Prostate gland (tissue), 2 donors: Measurements from ENCODE around the gene MRM2.

Experiments used
- POLR2AphosphoS5 ChIP-seq: sonication (generic); formaldehyde crosslinking; IDR thresholded peaks from one replicate; pipeline ENCODE4 v1.6.1; 2017; ENCODE audit warnings: antibody characterized with exemption
- TF ChIP-seq, protein P1 (sequence below), 4 experiments: fragments of 200-600 bp in 2 of 4; fragments of 450-650 bp in 2 of 4; sonication (generic) in 2 of 4; IDR thresholded peaks; 1 replicate in 3 of 4; 2 replicates in 1 of 4; pipeline ENCODE4 v1.5.1; 2016 to 2019; ENCODE audit warnings: antibody characterized with exemption in 4 of 4, mild to moderate bottlenecking in 2 of 4, moderate library complexity in 2 of 4

DNA sequence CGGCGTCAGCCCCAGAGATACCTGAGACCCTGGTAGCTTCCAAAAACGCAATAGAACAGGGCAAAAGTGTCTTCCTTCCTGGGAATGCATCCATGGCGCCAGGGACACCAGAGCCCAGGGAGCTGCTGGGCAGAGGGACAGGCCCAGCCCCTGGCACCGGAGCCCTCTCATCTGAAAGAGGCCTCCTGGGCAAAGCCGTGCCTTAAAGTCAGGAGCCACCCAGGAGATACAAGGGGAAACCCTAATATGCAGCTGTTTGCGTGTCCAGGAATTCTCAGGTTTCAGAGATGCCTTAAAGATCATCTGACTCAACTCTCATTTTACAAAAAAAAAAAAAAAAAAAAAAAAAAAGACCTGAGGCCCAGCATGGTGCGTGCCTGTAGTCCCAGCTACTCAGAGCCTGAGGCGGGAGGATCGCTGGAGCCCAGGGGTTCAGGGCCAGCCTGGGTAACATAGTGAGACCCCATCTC, 28.0 kb upstream of the MRM2 start:
- TF ChIP-seq, protein P1, sequence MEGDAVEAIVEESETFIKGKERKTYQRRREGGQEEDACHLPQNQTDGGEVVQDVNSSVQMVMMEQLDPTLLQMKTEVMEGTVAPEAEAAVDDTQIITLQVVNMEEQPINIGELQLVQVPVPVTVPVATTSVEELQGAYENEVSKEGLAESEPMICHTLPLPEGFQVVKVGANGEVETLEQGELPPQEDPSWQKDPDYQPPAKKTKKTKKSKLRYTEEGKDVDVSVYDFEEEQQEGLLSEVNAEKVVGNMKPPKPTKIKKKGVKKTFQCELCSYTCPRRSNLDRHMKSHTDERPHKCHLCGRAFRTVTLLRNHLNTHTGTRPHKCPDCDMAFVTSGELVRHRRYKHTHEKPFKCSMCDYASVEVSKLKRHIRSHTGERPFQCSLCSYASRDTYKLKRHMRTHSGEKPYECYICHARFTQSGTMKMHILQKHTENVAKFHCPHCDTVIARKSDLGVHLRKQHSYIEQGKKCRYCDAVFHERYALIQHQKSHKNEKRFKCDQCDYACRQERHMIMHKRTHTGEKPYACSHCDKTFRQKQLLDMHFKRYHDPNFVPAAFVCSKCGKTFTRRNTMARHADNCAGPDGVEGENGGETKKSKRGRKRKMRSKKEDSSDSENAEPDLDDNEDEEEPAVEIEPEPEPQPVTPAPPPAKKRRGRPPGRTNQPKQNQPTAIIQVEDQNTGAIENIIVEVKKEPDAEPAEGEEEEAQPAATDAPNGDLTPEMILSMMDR (IDR thresholded peaks at IDR 0.05), result no peak
- no peak for TF ChIP-seq POLR2AphosphoS5
